NCI-H2171 treated with DMSO at 0.1 percent for 48 hours (cell line): Measurements from ENCODE around the gene OSBPL3.

Source experiments
- DNase-seq: peaks from one replicate; lab custom pipeline; 2025; lab: John Stamatoyannopoulos, UW

The OSBPL3 gene

DNA sequence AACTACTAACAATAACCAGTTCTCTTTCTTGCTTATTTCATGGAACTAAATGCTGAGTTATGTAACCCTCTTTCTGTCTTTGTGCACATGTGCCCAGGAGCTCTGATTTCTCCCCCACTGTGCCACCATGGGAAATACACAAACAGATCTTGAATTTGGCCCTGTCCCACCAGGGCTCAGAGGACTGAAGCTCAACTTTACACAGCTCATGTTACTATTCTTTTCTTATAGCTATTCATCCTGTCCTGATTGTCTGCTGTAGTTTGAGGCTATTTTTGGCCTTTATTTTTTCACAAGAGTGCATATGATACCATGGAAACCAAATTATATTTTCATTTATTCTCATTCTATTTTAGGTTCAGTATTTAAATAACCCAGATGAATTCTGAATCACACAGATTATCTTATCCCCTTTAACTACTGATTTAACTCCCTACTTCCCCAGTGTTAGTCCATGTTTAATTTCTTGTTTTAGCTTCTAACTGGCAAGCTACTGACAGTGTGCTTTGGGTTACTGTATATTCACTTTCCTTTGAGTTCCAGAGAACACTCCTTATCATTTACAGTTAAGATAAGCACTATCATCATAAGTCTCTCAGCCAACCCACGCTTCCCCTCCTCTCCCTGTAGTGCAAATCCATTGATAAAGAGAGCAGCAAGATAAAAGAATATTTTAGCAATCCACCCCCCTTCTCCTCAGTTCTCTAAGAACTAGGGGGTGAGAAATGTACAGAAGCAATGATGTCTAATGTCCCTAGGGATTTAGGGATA lies 150.9 kb downstream of the OSBPL3 start:
- peak; percentile 8 for DNase-seq

DNA sequence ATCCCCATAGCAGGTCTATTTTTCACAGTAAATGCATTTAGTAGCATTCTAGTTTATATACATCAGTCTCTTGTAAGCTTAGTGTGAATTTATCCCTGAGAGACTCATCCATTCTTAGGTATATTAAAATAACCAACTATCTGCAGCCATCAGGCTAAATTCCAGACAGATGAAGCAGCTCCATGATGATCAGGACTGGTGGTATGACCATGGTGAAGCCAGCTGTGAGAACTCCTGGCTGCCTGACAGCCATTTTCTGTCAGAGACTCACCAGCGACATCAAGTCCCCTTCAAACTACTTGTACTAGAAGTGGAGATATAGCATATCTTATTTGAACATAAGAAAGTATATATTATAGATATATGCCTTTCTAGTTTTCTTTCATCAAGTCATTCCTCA lies 152.4 kb downstream of the OSBPL3 start:
- DNase-seq, result no peak

DNA sequence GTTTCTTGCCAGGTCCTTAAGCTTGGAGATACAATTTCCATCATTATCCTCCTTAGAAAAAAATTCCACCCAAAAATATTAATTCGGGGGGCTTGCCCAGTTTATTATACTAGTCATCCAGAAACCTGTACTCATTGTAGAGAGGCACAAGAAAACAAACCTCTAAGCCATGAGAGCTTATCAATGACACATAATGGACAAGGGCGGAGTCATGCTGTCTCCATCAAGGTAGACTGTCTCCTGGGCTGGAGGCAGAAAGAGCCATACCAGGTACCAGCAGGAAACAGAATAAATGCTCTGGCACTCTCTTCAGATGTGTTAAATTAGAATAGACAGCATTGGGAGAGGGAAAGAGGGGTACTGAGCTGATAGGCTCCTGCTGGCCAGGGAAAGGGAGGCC lies 153.0 kb downstream of the OSBPL3 start:
- no peak for DNase-seq

DNA sequence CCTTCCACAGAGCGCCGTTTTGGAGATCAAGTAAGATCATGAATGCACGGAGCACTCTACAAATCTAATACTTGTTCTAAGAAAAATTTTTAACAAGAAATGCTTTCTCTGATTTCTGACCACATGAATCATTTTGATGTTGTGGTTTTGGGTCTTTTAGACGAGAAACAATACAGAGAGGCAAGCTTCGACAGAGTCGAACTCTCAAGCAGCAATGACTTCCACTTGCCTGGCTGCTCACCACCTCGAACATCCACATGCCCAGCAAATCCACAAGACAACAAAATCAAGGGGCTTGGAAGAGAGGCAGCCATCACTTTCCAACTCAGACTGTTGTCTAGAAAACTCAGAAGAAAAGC lies 153.3 kb downstream of the OSBPL3 start:
- DNase-seq, result no peak

DNA sequence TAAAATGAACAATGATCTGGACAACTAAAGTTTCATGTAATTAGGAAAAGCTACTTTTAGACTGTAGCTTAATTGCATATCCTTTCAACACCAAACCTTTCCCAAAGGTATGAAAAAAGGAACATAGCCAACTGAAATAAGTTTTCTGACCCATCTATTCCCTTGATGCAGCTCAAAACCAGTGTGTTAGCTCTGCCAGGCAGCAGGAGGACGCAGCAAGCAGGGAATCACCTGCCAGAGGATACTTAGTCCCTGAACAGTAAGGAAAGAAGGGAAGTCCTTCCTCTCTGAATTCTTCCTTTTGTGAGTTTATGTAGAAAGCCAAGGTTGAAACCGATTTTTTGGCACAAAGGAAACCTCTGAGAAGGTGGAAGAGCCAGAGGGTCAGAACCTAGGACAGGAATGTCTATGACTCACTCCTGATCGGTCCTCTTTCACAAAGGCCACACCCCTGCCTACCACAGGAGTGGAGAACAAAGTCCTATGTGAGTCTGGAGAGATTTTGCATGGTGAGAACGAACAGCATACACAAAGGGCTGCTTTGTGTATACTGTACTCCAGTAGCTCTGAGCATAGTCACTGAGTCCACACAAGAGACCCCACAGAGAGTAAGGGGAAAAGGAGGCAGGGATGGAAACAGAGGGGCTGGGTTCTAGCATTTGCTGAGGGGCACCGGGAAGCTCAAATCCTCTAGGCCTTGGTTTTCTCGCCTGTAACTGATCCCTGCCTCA lies 153.9 kb downstream of the OSBPL3 start:
- no peak for DNase-seq

DNA sequence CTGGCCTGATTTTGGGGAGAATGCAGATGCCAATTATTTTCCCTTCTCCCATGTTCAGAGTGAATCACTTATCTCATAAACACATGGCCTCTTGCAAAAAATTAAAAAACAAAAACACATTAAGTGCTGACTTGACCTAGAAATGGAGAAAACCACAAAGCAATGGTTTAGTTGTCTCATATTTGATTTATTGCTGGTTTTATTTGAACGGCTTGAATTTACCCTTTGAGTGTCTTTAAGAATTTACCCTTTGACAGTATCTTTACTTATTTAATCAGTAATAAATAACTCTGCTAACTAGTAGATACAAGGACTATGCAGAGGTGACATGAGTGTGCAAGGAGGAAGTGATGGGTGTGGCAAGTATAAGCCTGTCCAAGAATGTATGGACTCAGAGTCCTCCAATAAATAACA lies 154.6 kb downstream of the OSBPL3 start:
- DNase-seq, result no peak

DNA sequence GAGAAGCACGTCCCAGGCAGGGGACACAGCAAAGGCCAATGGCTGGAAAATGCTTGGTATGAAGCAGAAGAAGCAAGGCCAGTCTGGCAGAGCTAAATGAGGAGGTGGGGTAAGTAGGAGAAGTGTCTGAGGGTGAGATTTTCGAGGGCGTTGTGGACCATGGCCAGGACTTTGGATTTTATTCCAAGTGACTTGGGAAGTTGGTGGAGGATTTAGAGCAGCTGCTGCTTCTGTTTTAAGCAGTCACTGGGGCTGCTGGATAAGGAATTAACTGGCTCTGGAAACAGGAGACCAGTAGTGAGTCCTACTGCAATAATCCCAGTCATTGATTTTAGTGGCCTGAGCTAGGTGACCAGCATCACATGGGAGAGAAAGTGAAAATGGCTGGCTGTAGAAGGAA lies 155.1 kb downstream of the OSBPL3 start:
- DNase-seq, result no peak

DNA sequence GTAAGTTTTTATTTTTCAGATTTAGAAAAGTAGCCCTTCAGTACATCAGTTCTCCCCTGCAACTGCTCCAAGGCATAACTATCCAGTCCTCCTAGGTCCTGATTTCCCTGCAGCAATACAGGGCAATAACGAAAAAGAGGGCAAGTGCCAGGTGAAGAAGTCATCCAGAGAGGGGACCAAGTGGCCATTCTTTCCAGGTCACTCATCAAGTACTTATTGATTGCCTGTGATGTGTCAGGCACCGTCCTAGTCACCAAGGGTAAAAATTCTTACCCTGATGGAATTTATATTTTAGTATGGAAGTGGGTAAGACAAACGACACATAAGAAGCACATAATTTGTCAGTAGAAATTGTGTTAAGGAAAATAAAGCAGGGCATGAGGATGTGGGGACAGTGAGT lies 155.6 kb downstream of the OSBPL3 start:
- no peak for DNase-seq

DNA sequence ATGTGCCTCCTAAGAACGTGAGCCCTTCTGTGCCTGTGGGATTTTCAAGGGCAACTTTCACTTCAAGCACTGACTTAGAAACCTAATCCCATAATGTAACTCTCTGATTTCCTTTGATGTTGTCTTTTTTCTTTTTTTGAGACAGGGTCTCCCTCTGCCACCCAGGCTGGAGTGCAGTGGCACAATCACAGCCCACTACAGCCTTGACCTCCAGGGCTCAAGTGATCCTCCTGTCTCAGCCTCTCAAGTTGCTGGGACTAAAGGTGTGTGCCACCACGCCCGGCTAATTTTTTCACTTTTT lies 158.3 kb downstream of the OSBPL3 start:
- DNase-seq, result no peak

DNA sequence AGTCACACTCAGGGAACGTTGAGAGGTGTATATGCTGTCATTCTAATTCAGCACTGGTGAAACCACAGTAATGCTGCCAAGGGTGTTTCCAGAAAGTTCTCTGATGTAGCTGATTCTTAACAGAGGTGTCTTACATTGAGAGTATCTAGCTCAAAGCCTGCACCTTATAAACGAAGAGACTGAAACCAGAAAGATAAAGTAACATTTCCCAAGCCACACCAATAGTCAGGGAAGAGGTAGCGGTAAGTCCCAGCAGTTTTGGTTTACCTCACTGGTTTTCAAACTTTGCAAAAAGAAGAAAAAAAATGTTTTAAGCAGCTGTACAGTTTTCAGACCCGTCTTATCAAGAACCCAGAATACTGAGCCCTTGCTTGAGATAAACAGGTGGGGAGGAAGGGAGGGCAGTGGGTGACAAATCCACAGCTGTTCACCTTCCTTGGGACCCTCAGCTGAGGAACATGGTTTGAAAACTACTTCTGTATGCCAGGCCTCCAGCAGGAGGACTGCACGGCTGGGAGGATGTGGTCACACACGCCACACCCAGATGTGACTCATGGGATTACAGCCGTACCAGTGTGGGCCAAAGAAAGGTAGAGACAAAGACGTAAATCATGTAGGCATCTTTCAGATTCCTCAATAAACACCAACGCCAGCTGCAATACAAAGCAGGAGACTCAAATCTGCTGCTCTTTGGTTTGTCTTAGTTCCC lies 158.8 kb downstream of the OSBPL3 start:
- DNase-seq, result no peak

DNA sequence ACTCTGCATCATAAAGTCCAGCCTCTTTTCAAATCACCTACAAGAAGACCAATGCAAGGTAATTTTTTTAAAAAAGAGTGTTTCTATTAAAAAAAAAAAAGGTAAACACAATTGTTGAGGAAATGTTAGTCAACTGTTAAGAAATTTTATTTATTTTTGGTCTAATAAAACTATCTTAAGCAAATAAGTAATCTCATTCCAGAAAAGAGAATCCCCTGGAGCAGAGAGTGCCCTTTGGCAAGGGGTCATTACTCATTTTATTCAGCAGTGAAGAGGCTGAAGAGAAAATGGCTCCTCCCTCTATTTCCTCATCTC lies 159.3 kb downstream of the OSBPL3 start:
- peak; percentile 32 for DNase-seq

DNA sequence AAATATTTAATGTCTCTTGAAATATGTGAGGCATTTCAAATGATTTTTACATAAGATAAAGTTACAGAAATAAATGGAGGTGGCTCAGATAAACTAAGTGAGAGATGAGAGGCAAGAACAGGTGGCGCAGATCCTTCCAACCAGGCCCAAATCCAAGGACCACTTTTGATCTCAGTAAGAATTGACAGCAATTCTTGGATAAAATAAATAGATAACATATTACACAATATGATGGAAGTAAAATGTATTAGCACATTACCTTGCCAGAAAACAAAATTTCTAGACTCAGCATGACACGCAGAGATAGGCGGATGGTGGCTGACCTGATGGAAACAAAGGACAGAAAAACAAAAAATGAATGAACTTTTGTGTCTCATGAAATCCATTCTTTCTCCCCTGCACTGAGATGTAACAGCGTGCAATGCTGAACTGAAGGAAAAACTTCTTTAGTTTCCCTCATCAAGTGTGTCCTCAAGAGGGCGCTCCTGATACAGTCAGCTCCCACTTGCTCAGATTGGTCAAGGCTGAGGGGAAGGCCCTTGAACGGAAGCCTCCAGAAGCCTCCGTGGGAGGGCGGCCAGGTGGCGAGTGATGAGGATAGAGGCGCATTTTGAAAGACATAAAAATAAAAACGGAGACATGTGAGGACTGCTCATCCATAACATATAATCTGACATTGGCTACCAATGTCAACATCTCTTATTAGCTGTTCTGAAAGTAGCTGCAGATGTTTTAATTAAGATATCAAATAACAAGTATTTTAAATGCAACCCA lies 159.9 kb downstream of the OSBPL3 start:
- peak; percentile 71 for DNase-seq

DNA sequence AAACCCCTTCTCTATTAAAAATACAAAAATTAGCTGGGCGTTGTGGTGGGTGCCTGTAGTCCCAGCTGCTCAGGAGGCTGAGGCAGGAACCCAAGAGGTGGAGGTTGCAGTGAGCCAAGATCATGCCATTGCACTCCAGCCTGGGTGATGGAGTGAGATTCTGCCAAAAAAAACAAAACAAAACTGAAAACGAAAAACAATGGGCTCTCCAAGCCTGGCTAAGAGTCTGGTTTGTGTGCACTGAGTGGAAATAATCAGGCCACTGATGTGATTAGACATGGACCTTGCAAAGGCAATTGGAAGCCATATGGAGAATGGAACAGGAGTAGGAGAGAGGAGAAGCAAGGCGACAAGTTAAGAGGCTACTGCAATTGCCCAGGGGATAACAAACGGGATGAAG lies 162.6 kb downstream of the OSBPL3 start:
- DNase-seq, result peak; percentile 46

DNA sequence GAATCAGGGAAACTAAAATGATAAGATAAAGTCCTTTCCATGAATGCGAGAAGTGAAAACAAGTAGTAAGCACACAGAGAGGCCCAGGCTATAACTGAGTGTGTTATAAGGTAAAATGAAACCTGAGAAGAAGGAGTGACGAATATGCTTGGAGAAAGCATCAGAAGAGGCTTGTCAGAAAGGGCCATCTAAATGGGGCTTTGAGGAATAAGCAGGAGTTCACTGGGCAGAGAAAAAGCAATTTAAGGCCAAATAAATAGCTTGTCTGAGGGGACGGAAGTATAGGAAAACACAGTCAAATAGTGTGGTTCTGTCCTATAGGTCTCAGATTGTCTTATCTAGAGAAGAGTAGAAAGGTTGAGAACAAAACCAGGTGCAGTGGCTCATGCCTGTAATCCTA lies 163.1 kb downstream of the OSBPL3 start:
- no peak for DNase-seq

DNA sequence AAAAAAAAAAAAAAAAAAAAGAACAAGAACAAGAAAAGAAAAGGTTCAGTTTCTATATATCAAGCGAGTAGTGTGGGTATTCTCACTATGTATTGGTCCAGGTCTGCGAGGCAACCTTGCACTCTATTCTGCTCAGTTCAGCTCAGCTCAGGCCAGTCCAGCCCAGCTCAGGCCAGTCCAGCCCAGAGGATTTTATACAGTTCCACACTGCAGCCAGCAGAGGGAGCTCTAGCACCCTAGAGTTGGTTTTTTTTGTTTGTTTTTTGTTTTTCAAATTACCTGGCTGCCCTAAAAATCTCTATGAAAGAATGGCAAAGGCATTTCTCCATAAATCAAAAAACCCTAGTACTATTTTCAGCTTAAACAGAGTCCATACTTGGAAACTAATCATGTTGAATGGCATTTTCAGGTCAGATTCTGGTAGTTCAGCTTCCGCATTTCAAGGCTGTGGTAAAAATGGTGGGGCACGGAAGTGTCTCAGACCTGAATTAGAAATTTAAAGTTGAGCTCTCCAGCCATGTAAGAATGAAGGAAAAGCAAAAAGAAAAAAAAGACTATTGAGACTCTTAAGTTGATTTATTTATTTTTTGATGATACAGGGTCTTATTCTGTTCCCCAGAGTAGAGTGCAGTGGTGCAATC lies 167.6 kb downstream of the OSBPL3 start:
- DNase-seq, result peak; percentile 50

DNA sequence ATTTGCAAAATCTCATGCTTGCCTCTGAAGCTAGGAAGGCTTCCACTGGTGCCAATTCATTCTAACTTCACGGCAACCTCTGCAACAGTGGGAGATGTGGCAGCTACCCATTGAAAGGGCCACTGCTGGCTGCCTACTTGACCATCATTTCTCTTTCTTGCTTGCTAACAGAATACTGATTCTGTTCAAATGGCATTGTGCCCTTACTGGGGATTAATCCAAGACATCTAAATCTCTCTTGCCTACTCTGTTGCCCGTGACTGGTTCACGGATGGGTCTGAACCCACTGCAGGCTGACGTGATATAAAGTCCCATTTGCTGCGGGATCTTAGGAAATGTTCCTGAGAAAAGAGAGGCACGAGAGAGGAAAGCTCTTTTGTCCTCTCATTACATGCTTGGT lies 171.5 kb downstream of the OSBPL3 start:
- no peak for DNase-seq

DNA sequence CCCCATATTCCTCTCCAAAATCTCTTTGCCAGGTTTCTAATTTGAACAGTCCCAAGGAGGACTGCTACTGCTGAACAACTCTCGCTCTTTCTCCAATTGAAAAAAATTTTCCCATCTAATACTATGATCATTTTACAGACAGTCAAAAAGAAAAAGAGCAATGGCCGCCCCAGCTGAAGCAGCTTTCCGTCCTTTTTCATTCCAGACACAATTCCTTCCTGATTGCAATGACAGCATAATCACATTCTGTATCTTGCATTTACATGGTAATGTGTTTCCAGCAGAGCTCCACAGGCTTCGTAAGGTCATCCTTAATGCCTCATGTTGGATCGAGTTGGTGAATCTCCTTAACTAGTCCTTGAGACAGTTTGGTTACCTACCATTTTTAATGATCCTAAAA lies 177.7 kb downstream of the OSBPL3 start:
- DNase-seq, result no peak

DNA sequence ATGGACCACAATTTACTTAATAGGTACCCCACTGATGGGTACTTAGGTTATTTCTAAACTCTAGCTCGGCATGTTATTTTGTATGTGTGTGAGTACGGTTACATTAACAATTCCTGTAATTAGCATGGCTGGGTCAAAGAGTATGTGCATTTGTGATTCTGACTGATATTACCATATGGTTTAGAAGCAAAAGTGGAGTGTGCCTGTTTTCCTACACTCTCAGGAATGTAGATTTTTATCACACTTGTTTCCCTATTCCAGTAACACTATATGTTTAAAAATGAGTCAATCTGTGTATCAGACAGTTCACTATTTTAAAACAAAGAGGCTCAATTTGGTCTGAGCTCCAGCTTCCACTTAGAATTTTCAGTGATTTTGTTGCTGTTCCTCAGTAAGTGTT lies 178.1 kb downstream of the OSBPL3 start:
- no peak for DNase-seq

DNA sequence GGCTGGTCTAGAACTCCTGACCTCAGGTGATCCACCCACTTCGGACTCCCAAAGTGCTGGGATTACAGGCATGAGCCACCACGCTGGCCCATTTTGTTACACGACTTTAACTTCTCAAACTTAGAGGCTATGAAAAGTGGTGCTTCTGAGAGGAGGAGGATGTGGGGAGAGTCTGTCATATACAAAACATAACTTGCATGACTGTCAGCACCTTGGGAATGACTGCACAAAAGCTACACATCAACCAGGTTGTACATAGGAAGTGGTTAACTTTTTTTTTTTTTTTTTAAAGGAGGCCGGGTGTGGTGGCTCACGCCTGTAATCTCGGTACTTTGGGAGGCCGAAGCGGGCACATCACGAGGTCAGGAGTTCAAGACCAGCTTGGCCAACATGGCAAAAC lies 179.3 kb downstream of the OSBPL3 start:
- no peak for DNase-seq

DNA sequence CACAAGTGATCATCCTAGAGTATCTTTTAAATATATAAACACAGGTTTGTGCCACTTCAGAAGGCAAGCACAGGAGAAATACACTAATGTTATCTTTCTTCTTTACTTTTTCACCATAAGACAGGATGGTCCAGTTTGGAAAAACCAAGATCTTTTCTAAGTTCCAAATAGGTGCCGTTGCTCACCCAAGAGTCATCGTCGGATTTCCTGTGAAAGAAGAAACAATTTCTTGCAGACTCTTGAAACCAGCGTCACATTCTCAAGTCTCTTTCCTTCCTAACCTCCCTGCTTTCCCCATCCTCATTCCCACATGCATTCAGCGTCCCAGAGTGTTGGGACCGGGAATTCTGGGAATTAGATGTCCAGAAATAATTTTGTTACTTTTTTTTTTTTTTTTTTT lies 179.9 kb downstream of the OSBPL3 start:
- no peak for DNase-seq

DNA sequence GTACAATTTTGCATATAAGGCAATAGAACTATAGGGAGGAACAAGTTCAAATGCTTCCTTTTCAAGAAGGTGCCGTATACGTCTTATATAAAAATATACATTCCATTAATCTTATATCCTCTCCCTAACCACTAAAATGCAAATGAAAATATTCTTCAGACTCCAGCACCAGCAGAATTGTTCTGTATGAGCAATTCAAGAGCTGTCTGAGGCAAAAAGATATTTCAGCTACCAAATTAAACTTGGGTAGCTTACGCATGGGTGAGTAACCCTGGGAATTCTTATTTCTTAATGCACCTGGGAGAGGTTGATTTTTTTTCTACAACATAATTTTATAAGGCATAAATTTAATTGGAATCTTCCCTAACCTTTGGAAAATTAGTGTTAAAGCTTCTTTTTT lies 180.5 kb downstream of the OSBPL3 start:
- no peak for DNase-seq

DNA sequence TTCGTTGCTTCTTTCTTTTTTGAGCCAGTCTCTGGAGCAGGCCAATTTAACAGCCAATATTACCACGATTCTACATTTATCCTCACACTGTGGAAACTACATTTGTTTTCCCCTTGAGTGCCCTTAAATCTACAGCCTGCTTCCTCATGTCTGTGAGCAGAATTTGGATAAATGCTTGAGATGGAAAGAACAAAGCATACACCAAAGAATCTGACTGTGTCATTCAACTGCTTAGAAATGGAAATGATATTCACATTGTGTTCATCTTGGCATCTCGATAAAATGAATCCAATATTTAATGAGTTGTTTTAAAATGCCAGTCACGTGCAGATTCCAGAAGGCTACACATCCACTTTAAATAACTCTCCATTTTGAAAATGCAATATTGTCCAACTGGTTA lies 181.7 kb downstream of the OSBPL3 start:
- no peak for DNase-seq
